Measurements from ENCODE around the gene RIPK4. TPM values are rescaled to one million over a fixed set of nuclear protein-coding genes. Genes with fewer than 3 reads are reported as not detected.

Gene RIPK4
- total RNA-seq, 2 experiments from 2014 or later, result 0.65 to 0.76 TPM

- no peak overlapping the region for H3K27ac Mint-ChIP-seq
- no peak overlapping the region for H3K4me3 Mint-ChIP-seq
- H3K36me3 Mint-ChIP-seq (ENCODE audit: low read depth), result no peaks in the 10 kb centered on the region
- peaks cover 4% of the 10 kb centered on the region for H3K9me3 Mint-ChIP-seq
- H3K27me3 Mint-ChIP-seq, result no peaks in the 10 kb centered on the region
- ChIA-PET POLR2A (no interaction called here), CTCF (no interaction called here)
- ATAC-seq (no peak), DNase-seq (no peak)
- no peak for TF ChIP-seq CTCF (IDR thresholded peaks at IDR 0.05)
- intact Hi-C loops (cut with micrococcal nuclease), result no loop called here
- H3K4me1 Mint-ChIP-seq (ENCODE audit: low read depth), result no peaks in the 10 kb centered on the region
Measured at GRCh38 chr21:41742073-41742875, 24.6 kb downstream of the RIPK4 start.

DNA sequence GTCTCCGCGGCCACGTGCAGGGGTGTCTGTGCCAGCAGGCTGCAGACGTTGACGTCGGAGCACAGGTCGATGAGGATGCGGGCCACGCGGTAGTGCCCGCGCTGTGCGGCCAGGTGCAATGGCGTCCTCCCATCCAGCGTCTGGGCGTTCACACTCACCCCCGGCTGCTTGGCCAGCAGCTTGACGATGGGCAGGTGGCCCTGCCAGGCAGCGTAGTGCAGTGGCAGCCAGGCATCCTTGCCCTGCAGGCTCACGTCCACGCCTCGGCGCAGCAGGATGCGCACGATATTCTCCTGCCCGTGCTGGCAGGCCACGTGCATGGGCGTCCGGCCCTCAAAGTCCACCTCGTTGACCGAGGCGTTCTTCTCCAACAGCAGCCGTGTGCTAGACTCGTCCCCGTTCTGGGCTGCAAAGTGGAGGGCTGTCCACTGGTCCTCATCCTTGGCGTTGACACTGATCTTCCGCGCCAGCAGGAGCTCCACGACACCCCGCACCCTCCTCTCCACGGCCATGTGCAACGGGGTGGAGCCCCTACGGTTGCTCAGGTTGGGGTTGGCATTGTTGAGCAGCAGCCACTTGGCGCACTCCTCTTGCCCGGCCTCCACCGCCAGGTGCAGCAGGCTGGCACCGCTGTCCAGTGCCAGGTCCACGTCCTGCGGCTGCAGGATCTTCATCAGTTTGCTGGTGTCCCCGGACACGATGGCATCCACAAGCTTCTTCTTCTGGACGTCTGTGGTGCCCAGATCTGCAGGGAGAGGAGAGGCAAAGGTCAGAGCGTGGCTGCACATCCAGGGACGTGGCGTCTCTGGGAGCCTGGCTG, 25.4 kb downstream of the RIPK4 start:
- no peak for TF ChIP-seq CTCF (IDR thresholded peaks at IDR 0.05)
- no peak overlapping the region for H3K4me3 Mint-ChIP-seq
- intact Hi-C loops (cut with micrococcal nuclease), result no loop called here
- ATAC-seq, result no peak
- peaks cover 4% of the 10 kb centered on the region for H3K9me3 Mint-ChIP-seq
- no peaks in the 10 kb centered on the region for H3K27me3 Mint-ChIP-seq
- ChIA-PET CTCF (no interaction called here), POLR2A (no interaction called here)
- no peaks in the 10 kb centered on the region for H3K36me3 Mint-ChIP-seq (ENCODE audit: low read depth)
- H3K27ac Mint-ChIP-seq, result no peak overlapping the region
- no peaks in the 10 kb centered on the region for H3K4me1 Mint-ChIP-seq (ENCODE audit: low read depth)
- DNase-seq, result no peak

- no peak for TF ChIP-seq CTCF (IDR thresholded peaks at IDR 0.05)
- CTCF ChIA-PET, result no interaction called here
- ATAC-seq (no peak), DNase-seq (no peak)
- peaks cover 4% of the 10 kb centered on the region for H3K9me3 Mint-ChIP-seq
- no peak overlapping the region for H3K4me3 Mint-ChIP-seq
- no peak overlapping the region for H3K27ac Mint-ChIP-seq
- POLR2A ChIA-PET, result no interaction called here
- no peaks in the 10 kb centered on the region for H3K4me1 Mint-ChIP-seq (ENCODE audit: low read depth)
- no peaks in the 10 kb centered on the region for H3K36me3 Mint-ChIP-seq (ENCODE audit: low read depth)
- H3K27me3 Mint-ChIP-seq, result peaks cover under 1% of the 10 kb centered on the region
- intact Hi-C loops (cut with micrococcal nuclease), result no loop called here
Measured at GRCh38 chr21:41740604-41741252, 26.1 kb downstream of the RIPK4 start.

DNA sequence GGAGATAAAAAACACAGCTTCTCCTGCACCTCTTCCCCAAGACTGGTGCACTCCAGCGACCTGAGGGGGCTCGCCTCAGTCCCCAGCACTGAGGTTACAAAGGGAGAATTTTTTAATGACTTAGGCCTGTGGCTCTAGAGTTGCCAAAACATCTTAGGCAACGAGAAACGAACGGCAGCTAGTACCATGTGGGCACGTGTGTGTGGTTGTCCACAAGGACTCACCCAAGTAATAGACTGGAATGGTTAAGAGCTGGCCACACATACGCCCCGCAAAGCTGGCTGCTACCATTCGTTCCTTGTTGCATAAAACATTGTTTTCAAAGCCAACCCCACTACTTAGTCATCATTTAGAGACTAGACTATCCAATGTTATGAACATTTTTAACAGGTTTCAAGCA, 26.9 kb downstream of the RIPK4 start:
- TF ChIP-seq CTCF (IDR thresholded peaks at IDR 0.05), result no peak
- peaks cover 3% of the 10 kb centered on the region for H3K27me3 Mint-ChIP-seq
- peaks cover 4% of the 10 kb centered on the region for H3K9me3 Mint-ChIP-seq
- intact Hi-C loops (cut with micrococcal nuclease), result no loop called here
- H3K27ac Mint-ChIP-seq, result no peak overlapping the region
- no peak for DNase-seq
- ATAC-seq, result no peak
- H3K36me3 Mint-ChIP-seq (ENCODE audit: low read depth), result no peaks in the 10 kb centered on the region
- H3K4me1 Mint-ChIP-seq (ENCODE audit: low read depth), result no peaks in the 10 kb centered on the region
- no peak overlapping the region for H3K4me3 Mint-ChIP-seq
- CTCF ChIA-PET, result interaction anchor here (1.1 kb wide), 1 partner anchor 77 kb away, joined by 3 read pairs; no protein-coding TSS in a partner anchor
- POLR2A ChIA-PET, result interaction anchor here (1.3 kb wide), 1 partner anchor 9 kb away, joined by 3 read pairs; no protein-coding TSS in a partner anchor

Data from activated CD8-positive, alpha-beta T cell treated with anti-CD3 and anti-CD28 coated beads for 36 hours (primary cell).